WTC11 (cell line): Measurements from ENCODE around the gene ZNF622.

Source experiments
- ATF6 ChIP-seq: sonication (generic); formaldehyde crosslinking; IDR thresholded peaks from 2 replicates; pipeline ENCODE4 v1.8.1; 2023; ENCODE audit warnings: mild to moderate bottlenecking, missing genetic modification reagents
- CTCF ChIP-seq: fragments of 200-600 bp; IDR thresholded peaks from 2 replicates; pipeline ENCODE4 v1.8.0; 2022; ENCODE audit warnings: antibody characterized with exemption
- ETV6 ChIP-seq: sonication (generic); formaldehyde crosslinking; IDR thresholded peaks from 2 replicates; pipeline ENCODE4 v1.8.1; 2022; ENCODE audit warnings: mild to moderate bottlenecking, missing genetic modification reagents
- HMGXB4 ChIP-seq: sonication (generic); formaldehyde crosslinking; IDR thresholded peaks from 2 replicates; pipeline ENCODE4 v1.8.1; 2023; ENCODE audit warnings: mild to moderate bottlenecking, moderate library complexity, missing genetic modification reagents
- MAX ChIP-seq: sonication (generic); formaldehyde crosslinking; IDR thresholded peaks from 2 replicates; pipeline ENCODE4 v1.8.0; 2022; ENCODE audit warnings: mild to moderate bottlenecking, missing genetic modification reagents
- RELA ChIP-seq: sonication (generic); formaldehyde crosslinking; IDR thresholded peaks from 2 replicates; pipeline ENCODE4 v1.8.1; 2022; ENCODE audit warnings: missing genetic modification reagents, mild to moderate bottlenecking, borderline replicate concordance
- SP1 ChIP-seq: sonication (generic); formaldehyde crosslinking; conservative IDR thresholded peaks from 2 replicates; pipeline ENCODE4 v1.8.1; 2022; ENCODE audit warnings: missing genetic modification reagents
- TEAD4 ChIP-seq: sonication (generic); formaldehyde crosslinking; IDR thresholded peaks from 2 replicates; pipeline ENCODE4 v1.8.0; 2022; ENCODE audit warnings: mild to moderate bottlenecking, missing genetic modification reagents
- ZMAT4 ChIP-seq: fragments of 250-450 bp; sonication (Bioruptor Pico); IDR thresholded peaks from 2 replicates; pipeline ENCODE4 v1.9.0; 2021; ENCODE audit warnings: mild to moderate bottlenecking
- ZNF396 ChIP-seq: fragments of 250-450 bp; sonication (Bioruptor Pico); IDR thresholded peaks from 2 replicates; pipeline ENCODE4 v1.8.0; 2021; ENCODE audit warnings: mild to moderate bottlenecking, moderate library complexity, borderline replicate concordance
- ZSCAN18 ChIP-seq: fragments of 250-450 bp; sonication (Bioruptor Pico); IDR thresholded peaks from 2 replicates; pipeline ENCODE4 v2.1.2; 2022; ENCODE audit warnings: mild to moderate bottlenecking, moderate library complexity

GRCh38 chr5:16505904-16506303 is 40.3 kb upstream of the ZNF622 start:
- no peak for TF ChIP-seq CTCF
- no peak for TF ChIP-seq ZSCAN18 (CRISPR knock-in tag)
- TF ChIP-seq HMGXB4 (CRISPR knock-in tag): no peak
- TF ChIP-seq SP1: no peak
- no peak for TF ChIP-seq ZMAT4 (CRISPR knock-in tag)
- no peak for TF ChIP-seq ZNF396 (CRISPR knock-in tag)
- no peak for TF ChIP-seq ATF6 (CRISPR knock-in tag)
- TF ChIP-seq ETV6: no peak
- TF ChIP-seq MAX (CRISPR knock-in tag): no peak
- no peak for TF ChIP-seq RELA (CRISPR knock-in tag)
- no peak for TF ChIP-seq TEAD4 (CRISPR knock-in tag)
